ENCODE results near the gene PHTF1.

Gene PHTF1

DNA sequence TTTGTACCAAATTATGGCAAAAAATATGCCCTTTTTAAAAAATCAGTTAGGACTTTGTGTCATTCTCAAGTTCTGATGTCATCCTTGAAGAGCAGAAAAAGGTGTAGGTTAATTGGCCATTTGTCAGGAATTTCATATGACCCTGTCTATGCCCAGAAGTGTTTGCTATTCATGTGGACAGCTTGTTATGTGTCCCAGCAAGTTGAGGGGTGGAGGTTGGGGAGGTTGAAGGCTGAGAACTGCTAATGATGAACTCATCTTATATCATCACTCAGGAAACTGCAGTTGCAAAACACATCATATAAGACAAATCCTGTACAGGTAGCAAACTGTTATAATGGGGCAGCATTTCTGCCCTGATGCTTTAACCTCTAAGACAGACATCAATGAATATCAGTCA is 106.5 kb downstream of the PHTF1 start:
- H3K36me3 ChIP-seq (ENCODE audit: control insufficient read depth, insufficient read depth, low read length) = peaks cover 7% of the 10 kb centered on the region
- H3K27ac ChIP-seq (ENCODE audit: low read depth, low read length, severe bottlenecking) = no peak overlapping the region
- no peak overlapping the region for H3K4me3 ChIP-seq (ENCODE audit: extremely low read depth, insufficient read depth, low read length, poor library complexity, severe bottlenecking)
- H3K9me3 ChIP-seq (ENCODE audit: control insufficient read depth, low read length) = no peaks in the 10 kb centered on the region
- H3K4me1 ChIP-seq (ENCODE audit: control insufficient read depth, insufficient read depth, low read length, poor library complexity, severe bottlenecking) = no peaks in the 10 kb centered on the region

DNA sequence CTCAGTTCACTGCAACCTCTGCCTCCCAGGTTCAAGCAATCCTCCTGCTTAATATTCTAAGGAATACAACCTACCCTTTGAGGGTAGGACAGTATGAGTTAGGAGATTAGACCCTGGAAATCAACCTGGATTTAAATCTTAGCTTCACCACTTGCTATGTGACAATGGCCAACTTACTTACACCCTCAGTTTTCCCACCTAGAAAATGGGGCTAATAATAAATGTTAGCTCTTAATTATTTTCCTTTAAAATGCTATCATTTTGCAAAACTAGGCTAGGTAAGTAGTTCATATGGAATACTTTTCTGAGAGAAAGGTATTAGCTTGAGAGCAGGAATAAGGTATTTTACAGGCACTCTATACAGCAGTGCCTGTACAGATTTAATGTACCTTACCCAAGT is 110.8 kb downstream of the PHTF1 start:
- Histone ChIP-seq H3K36me3 (ENCODE audit: control insufficient read depth, insufficient read depth, low read length) (peaks cover 7% of the 10 kb centered on the region), H3K4me3 (ENCODE audit: extremely low read depth, insufficient read depth, low read length, poor library complexity, severe bottlenecking) (no peak overlapping the region), H3K4me1 (ENCODE audit: control insufficient read depth, insufficient read depth, low read length, poor library complexity, severe bottlenecking) (no peaks in the 10 kb centered on the region), H3K9me3 (ENCODE audit: control insufficient read depth, low read length) (no peaks in the 10 kb centered on the region), H3K27ac (ENCODE audit: low read depth, low read length, severe bottlenecking) (no peak overlapping the region)

DNA sequence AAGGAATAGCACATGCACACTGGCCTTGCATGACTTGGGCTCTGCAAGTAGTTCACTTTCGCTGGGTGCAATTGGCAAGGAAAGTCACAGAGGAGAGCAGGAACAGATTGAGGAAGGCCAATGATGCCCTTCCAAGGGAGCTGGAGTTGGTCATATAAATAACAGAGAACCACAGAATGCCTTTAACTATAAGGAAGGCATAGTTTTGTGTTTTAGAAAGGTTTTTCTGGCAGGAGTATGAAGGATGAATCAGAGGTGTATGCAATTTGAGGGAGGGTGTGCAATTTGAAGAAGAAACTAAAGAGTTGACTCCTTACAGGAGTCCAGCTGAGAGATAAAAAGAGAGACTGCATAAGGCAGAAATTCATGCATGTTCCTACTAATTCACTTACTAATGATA is 112.1 kb downstream of the PHTF1 start:
- Histone ChIP-seq H3K27ac (ENCODE audit: low read depth, low read length, severe bottlenecking) (no peak overlapping the region), H3K4me1 (ENCODE audit: control insufficient read depth, insufficient read depth, low read length, poor library complexity, severe bottlenecking) (no peaks in the 10 kb centered on the region), H3K9me3 (ENCODE audit: control insufficient read depth, low read length) (no peaks in the 10 kb centered on the region), H3K4me3 (ENCODE audit: extremely low read depth, insufficient read depth, low read length, poor library complexity, severe bottlenecking) (no peak overlapping the region), H3K36me3 (ENCODE audit: control insufficient read depth, insufficient read depth, low read length) (peaks cover 7% of the 10 kb centered on the region)
- WGBS, 2 experiments (ENCODE audit: insufficient coverage in 2 of 2) = 100% methylated on average over 1 of the region's 1 CpG
